ENCODE results near the gene PTPRM.

- no peak for TF ChIP-seq CTCF (IDR thresholded peaks at IDR 0.05; ENCODE audit: poor library complexity, severe bottlenecking)
- TF ChIP-seq EZH2 (IDR thresholded peaks at IDR 0.05; ENCODE audit: borderline replicate concordance, insufficient read depth, low read length, poor library complexity, severe bottlenecking), result no peak
- TF ChIP-seq POLR2AphosphoS5 (IDR thresholded peaks at IDR 0.05), result no peak
- TF ChIP-seq SMC3 (conservative IDR thresholded peaks at IDR 0.05; ENCODE audit: poor library complexity), result no peak
- TF ChIP-seq EP300 (conservative IDR thresholded peaks at IDR 0.05; ENCODE audit: poor library complexity, severe bottlenecking), result no peak
- TF ChIP-seq, protein P1, sequence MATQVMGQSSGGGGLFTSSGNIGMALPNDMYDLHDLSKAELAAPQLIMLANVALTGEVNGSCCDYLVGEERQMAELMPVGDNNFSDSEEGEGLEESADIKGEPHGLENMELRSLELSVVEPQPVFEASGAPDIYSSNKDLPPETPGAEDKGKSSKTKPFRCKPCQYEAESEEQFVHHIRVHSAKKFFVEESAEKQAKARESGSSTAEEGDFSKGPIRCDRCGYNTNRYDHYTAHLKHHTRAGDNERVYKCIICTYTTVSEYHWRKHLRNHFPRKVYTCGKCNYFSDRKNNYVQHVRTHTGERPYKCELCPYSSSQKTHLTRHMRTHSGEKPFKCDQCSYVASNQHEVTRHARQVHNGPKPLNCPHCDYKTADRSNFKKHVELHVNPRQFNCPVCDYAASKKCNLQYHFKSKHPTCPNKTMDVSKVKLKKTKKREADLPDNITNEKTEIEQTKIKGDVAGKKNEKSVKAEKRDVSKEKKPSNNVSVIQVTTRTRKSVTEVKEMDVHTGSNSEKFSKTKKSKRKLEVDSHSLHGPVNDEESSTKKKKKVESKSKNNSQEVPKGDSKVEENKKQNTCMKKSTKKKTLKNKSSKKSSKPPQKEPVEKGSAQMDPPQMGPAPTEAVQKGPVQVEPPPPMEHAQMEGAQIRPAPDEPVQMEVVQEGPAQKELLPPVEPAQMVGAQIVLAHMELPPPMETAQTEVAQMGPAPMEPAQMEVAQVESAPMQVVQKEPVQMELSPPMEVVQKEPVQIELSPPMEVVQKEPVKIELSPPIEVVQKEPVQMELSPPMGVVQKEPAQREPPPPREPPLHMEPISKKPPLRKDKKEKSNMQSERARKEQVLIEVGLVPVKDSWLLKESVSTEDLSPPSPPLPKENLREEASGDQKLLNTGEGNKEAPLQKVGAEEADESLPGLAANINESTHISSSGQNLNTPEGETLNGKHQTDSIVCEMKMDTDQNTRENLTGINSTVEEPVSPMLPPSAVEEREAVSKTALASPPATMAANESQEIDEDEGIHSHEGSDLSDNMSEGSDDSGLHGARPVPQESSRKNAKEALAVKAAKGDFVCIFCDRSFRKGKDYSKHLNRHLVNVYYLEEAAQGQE (IDR thresholded peaks at IDR 0.05; ENCODE audit: borderline replicate concordance), result no peak
- TF ChIP-seq RAD21 (conservative IDR thresholded peaks at IDR 0.05), result no peak
These were observed 752.8 kb downstream of the PTPRM start for GRCh38 chr18:8319798-8320489.
